Raji (cell line): Measurements from ENCODE around the gene NMNAT3.

Source experiments
- POLR2A ChIP-seq: IDR thresholded peaks from 2 replicates; pipeline ENCODE4 v1.6.1; 2011; ENCODE audit warnings: low read depth, low read length, control low read depth; ENCODE audit not compliant: insufficient read depth

NMNAT3 gene

GRCh38 chr3:139659511-139659910 lies 18.3 kb downstream of the NMNAT3 start:
- TF ChIP-seq POLR2A = no peak

- TF ChIP-seq POLR2A = no peak
These were observed 19.8 kb downstream of the NMNAT3 start for GRCh38 chr3:139657936-139658335.

GRCh38 chr3:139657434-139657833 lies 20.3 kb downstream of the NMNAT3 start:
- TF ChIP-seq POLR2A = no peak

DNA sequence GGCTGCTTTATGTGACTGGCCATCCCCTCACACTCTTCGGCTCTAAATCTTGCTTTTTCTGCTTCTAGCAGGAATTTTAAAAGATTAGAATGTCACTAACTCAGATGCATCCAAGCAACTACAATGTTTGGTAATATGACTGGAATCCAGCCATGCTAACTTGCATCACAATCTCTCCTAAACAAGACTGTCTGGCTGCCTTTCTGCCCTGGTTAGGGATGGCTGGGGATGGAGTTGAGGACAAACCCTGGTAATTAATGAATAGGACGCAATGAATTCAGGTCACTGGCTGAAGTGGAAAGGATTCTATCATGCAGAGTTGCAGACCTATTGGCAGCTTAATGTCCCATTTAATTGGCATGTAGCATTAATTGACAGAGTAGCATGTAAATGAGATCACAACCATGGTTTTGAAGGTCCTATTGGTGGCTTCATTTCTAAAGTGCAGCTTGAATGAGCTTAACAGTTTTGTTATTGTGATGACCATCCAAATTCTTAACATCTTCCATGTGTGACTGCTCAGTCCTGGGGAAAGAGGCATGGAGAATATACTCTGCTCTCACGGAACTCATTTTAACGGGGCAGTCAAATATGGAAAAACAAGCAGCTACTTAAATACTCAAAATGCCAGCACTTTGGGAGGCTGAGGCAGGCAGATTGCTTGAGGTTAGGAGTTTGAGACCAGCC lies 21.7 kb downstream of the NMNAT3 start:
- TF ChIP-seq POLR2A = no peak

- TF ChIP-seq POLR2A = no peak
These were observed 23.0 kb downstream of the NMNAT3 start for GRCh38 chr3:139654637-139655365.

DNA sequence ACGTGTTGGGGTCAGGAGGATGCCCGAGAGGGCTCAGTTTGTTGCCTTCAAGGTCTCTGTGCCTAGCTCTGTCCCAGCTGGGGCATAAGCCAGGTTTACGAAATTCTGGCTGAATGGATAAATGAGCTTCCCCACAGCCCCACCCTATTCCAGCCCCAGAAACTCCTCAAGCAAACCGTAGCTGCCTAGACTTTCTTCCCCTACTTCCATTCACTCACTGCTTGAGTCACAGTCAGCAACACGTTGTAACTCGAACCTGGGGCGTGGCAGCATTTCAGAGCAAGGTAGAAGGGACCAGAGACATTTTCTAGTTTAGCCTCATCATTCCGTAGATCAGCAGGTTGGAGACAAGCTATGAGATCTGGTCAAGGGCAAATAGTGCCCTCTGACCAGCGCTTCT lies 24.2 kb downstream of the NMNAT3 start:
- TF ChIP-seq POLR2A = no peak

DNA sequence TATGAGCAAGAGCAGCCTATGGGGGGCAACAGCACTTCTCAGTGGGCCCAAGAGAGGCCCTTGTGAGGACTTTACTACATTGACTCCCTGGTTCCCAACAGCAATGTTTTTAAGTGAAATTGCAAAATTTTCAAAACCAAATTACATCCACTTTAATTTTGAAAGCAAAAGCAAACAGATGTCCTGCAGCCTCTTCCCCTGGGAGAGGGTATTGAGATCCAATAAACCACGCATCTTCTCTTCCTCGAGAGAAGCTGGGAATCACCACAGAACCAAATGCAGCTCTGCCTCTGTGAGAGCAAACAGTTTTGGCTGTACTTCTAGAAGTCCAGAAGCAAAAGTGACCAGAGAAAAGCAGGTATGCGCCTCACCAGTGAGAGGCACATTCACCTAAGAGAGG lies 25.2 kb downstream of the NMNAT3 start:
- no peak for TF ChIP-seq POLR2A

DNA sequence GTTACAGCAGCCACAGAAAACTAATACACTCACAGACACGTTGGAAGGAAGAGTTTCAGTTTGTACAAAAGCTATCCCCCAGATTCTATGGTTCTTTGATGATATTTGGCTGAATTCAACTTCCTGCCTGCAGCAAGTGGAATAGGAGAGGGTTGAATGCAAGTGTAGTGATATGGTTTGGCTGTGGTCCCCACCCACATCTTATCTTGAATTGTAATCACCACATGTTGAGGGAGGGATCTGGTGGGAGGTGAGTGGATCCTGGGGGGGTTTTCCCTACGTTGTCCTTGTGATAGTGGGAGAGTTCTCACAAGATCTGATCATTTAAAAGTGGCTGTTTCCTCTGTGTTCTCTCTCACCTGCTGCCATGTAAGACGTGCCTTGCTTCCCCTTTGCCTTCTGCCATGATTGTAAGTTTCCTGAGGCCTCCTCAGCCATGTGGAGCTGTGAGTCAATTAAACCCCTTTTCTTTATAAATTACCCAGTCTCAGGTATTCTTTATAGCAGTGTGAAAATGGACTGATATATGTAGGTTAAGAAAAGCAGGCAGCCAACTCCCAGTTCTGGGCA lies 29.8 kb downstream of the NMNAT3 start:
- TF ChIP-seq POLR2A = no peak

GRCh38 chr3:139646512-139646911 lies 31.3 kb downstream of the NMNAT3 start:
- TF ChIP-seq POLR2A = no peak

- no peak for TF ChIP-seq POLR2A
These were observed 34.8 kb downstream of the NMNAT3 start for GRCh38 chr3:139642996-139643395.

GRCh38 chr3:139640456-139640855 lies 37.3 kb downstream of the NMNAT3 start:
- no peak for TF ChIP-seq POLR2A

DNA sequence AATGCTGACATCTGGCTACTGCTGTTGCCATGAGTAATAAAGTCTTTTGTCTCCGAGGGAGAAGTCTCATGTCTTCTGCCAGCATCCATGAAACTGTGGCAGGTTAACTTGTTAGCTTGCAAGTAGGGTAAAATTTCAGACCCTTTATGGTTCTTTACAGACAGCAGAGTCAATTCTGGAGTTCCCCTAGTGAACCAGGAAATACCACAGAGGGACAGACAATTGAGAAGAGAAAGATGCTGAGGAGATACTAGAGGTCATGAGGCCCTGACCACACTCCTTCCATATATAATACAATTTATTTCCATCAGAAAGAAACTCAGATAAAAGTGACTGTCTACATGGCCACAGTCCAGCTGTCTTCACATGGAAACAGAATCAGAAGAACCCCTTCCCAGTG lies 38.1 kb downstream of the NMNAT3 start:
- no peak for TF ChIP-seq POLR2A

DNA sequence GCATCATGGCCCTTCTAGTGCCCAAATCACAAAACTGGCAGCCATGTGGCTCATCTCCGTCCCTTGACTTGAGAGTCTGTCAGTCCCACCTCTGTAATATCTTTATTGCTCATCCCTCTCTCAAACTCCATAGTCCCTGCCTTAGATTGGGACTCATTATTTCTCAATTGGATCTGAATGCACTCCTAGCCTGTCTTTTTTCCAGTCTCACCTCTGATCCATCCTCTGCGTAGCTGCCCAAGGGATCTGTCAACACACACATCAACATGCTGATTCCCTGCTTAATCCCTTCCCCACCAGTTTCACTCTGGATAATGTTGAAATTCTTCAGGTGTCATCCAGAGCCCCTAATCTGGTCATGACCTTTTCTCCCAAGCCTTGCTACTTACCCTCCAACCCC lies 39.3 kb downstream of the NMNAT3 start:
- no peak for TF ChIP-seq POLR2A

- TF ChIP-seq POLR2A = no peak
These were observed 41.3 kb downstream of the NMNAT3 start for GRCh38 chr3:139636511-139636910.

- no peak for TF ChIP-seq POLR2A
These were observed 43.6 kb downstream of the NMNAT3 start for GRCh38 chr3:139634111-139634635.

GRCh38 chr3:139633511-139633910 lies 44.3 kb downstream of the NMNAT3 start:
- TF ChIP-seq POLR2A = no peak
